HG02885 (cell line): Measurements from ENCODE around the gene ZBTB7A.

Experiments
- ATAC-seq: cut with Tn5 transposase; IDR thresholded peaks from one replicate; pipeline ENCODE4 v1.9.1; 2021; ENCODE audit warnings: mild to moderate bottlenecking; ENCODE audit not compliant: unreplicated experiment, poor library complexity

Gene ZBTB7A

DNA sequence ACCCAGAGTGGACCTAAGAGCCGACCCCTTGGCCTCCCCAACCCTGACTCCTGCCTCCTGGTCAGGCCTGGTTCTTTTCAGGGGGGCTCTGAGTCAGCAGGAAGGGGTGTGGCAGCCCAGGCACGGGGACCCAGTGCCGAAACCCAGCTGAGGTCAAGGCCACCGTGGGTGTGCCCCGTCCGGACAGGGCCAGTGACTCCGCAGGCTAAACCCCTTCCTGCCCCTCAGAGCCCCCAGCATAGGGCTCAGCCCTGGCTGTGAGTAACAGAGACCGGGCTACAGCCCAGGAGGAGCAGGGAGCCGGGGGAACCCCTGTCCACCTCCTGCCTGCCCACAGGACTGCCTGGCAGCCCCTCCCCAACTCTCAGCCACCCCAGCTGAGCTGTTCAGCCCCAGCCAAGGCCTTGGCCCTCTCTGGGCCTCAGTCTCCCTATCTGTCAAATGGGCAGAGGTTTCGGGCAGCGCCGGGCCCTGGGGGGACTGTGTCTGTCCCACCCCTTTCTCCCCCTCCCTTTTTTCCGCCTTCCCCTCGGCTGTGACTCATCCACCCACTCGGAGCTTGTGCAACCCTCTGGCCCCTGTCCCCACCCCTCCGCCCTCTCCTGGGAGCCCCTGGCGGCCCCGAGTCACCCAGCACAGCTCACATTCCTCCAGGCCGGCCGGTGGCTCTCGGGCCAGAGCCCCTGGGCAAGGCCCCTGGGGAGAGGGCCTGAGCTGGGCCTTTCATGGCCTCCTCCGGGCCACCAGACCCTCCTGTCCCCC is 8.6 kb downstream of the ZBTB7A start:
- no peak for ATAC-seq

DNA sequence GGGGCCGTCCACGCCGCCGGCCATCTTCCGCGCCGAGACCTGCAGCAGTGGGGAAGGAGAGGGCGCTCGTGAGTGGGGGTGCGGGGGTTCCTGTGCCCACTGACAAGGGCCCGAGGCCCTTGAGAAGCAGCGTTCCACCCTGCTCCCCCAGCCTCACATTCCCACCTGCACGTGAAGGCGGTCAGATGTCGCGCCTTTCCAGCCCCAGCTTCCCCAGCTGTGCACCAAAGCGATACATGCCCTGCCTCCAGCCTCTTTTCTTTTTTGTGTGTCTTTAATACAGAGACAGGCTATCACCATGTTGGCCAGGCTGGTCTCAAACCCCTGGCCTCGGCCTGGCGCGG is 11.5 kb downstream of the ZBTB7A start:
- ATAC-seq, result no peak

DNA sequence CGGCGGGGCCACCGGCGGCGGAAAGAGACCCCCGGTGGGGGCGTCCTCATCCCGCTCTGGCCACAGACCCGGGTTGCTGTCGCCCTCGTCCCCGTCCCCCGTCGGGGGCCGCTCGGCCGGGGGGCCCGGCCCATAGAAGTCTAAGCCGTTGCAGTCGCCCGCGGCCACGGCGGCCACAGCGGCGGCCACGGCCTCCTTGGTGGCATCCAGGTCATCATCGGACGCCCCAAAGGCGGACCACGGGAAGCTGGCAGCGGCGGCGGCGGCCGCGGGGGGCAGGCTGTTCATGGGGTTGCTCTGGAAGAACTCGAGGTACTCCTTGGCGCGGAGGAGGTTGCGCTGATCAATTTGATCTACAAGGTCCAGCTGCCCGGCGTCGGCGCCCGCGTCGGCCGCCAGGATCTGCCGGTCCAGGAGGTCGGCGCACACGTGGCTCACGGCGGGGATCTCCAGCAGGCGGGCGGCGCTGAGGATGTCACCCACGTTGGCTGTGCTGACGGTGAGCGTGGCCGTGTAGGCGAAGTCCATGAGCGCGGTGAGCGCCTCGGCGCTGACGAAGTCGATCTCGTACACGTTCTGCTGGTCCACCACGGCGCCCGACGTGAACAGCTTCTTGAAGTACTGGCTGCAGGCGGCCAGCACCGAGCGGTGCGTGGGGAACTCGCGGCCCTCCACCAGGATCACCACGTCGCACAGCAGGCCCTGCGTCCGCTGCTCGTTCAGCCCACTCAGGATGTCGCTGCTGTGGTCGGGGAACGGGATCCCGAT is 12.1 kb downstream of the ZBTB7A start:
- ATAC-seq, result no peak

DNA sequence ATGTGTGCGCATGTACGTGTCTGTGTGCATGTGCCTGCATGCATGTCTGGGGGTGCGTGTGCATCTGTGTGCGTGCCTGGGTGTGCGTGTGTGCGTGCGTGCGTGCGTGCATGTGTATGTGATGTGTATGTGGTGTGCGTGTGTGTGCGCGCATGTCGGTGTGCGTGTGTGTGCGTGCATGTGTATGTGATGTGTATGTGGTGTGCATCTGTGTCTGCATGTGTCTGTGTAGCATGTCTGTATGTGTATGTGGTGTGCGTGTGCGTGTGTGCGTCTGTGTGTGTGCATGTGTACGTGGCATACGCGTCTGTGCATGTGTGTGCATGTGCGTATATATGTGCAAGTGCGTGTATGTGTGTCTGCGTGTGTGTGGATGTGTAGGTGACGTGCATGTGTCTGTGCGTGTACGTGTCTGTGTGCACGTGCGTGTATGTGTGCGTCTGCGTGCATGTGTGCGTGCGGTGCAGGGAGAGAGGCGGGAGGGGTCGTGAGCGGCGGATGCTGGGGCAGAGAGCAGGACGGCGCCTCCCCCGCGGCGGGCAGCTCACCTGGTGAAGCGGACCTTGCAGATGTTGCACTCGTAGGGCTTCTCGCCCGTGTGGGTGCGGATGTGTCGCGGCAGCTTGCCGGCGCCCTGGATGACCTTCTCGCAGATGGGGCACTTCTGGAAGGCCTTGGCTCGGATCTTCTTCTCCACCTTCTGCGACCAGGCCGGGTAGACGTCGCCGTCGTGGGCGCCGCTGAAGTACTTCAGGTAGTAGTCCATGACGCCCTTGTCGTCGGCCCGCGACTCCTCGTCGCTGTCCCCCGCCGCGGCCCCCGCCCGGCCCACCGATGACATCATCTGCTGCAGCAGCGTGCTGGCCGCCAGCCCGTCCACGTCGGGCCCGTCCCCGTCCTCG is 13.0 kb downstream of the ZBTB7A start:
- no peak for ATAC-seq

DNA sequence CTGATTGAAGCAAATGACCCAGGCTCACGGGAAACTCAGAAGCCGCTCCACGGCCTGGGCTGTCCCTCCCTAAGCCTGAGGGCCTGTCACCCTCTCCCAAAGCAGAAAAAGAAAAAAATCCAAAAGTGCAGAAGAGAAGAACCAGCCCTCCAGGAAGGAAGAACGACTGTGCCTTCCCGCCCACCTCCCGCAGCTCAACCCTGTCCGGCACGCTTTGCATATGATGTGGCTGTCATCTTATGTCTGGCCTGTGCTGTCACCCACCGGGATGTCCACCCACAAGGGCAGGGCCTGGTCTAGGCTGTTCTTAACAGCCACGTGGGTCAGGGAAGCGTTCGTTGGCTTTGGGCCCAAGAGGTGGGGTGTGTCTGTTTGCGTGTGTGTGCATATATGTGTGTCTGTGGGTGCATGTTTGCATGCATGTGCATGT is 13.7 kb downstream of the ZBTB7A start:
- ATAC-seq, result no peak

DNA sequence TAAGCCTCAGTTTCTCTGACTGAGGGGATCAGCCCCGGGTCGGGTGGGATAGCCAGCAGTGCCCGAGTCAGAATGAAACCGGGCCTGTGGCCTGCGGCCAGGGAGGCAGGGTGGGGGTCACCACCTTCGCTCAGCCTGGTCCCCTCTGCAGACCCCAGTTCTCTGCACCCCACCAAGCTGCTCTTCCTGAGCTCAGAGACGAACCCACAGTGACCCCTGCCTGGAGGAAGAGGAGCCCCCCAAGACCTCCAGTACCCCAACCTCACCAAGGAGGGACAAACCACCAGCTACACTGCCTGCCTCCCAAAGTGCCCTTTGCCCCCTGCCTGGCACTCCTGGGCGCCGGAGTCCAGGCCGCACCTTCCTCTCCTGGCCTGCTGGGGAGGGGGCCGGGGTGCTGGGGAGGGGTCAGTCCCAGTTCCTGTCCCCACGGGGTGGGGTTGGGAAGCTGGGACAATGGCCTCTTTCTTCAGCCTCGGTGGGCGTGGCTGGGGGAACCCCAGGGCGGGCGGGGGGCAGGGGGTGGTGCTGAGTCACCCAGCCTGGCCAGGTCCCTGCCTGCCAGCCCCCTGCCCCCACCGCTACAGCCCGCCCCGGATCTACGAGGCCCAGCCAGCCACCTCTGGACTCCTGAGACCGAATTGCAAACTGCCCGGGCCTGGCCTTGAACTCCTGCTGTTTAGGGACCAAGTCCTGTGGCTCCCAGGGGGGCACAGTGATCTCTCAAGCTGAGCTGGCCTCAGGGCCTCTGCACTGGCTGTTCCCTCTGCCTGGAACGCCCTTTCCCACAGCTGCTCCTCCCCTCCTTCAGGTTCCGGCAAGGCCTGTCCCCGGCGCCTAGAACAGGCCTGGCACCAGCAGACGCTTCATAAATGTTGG is 14.3 kb downstream of the ZBTB7A start:
- ATAC-seq, result peak; percentile 27

DNA sequence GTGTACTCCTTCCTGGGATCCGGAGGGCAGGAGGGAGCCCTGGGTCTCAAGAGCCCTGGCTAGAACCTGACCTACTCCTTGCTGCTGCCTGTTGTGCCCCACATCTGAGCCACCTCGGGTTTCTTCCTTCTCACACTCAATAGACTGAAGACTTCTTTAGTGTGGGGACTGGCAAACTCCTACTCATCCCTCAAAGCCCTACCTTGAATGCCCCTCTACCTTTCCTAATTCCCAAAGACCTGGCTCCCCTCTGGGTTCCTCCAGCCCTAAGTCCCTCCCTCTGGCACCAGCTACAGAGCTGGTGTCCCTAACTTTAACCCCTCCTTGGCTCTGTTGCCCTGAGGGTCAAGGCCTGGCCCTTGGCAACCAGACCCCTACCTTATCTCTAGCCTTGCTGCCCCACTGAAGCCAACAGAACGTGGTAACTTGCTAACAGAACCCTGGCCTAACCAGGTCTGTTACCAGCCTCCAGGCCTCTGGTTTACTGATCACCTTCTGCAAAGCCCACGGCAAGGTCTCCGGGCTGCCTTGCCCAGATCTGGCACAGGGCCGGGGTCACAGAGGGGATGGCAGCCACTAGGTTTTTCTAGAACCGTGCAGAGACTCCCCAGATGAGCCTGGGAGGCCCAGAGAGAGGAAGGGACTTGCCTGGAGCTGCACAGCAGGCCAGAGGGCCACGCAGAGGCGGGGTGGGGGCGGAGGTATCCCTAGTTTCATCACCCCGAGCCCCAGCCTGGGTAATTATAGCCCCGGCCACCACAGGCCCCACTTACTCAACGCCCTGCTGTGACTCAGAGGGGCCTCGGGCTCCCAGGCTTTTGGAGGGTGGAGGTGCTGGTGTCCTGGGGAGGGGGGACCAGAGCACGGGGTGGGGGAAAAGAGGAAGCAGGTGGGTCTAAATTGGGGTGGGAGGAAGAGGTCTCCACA is 15.3 kb downstream of the ZBTB7A start:
- ATAC-seq, result peak; percentile 46

DNA sequence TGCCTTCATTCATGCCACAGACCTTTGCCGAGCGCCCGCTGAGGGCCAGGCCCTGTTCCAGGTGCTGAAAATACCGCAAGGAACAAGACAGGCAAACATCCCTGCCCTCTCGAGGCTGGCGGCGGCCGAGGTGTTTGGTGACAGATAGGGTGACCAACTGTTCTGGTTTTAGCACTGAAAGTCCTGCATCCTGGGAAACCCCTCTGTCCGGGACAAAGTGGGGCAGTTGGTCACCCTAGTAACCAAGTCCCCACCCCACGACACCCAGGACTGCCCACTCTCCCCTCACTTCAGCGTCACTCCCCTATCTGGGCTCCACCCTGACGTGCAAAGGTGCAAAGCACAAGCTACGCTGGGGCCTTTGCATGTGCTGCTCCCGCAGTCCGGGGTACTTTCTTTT is 17.3 kb downstream of the ZBTB7A start:
- no peak for ATAC-seq

DNA sequence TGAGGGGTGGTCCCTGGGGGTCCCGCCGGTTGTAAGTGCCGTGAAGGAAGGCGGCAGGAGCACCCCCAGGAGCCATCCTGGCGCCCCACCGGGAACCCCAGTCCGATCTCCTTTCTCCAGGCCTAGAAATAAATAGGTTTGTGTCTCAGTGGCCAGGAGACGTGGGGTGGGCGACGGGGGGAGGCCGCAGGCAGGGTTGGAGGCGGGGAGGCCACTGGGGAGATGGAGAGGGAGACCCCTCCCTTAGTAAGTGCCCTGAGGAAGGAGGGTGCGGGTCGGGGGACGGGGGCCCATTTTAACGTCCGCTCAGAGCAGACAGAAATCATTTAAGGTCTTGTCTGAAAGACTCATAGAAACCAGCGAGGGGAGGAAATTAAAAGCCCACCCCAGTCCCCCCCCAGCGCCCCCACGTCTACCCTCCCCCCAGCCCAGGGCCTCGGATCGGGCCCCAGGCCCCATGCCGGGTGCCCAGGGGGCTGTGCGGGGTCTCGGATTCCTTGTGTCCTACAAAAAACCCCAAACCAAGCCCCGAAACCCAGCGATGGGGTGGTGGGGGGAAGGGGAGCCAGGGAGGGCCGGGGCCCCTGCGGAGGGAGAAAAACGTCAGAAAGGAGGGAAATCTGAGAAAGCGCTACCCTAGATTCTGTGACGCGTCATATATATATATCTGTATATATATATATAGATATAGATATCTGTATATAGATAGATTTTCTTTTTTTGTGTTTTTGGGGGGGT is 19.6 kb downstream of the ZBTB7A start:
- ATAC-seq, result no peak

DNA sequence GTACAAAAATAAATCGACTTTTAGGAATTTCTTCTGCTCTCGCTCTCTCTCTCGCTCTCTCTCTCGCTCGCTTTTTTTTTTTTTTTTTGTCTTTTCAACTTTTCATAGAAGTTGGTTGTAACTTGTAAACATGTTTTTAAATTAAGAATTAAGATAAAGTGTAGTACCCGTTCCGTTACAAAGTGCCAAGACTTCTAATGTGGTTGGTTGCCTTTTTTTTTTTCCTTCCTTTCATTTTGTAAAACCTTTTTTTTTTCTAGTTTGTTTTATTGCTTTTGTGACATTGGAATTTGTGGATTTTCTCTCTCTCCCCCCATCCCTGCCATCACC is 20.4 kb downstream of the ZBTB7A start:
- ATAC-seq, result no peak

DNA sequence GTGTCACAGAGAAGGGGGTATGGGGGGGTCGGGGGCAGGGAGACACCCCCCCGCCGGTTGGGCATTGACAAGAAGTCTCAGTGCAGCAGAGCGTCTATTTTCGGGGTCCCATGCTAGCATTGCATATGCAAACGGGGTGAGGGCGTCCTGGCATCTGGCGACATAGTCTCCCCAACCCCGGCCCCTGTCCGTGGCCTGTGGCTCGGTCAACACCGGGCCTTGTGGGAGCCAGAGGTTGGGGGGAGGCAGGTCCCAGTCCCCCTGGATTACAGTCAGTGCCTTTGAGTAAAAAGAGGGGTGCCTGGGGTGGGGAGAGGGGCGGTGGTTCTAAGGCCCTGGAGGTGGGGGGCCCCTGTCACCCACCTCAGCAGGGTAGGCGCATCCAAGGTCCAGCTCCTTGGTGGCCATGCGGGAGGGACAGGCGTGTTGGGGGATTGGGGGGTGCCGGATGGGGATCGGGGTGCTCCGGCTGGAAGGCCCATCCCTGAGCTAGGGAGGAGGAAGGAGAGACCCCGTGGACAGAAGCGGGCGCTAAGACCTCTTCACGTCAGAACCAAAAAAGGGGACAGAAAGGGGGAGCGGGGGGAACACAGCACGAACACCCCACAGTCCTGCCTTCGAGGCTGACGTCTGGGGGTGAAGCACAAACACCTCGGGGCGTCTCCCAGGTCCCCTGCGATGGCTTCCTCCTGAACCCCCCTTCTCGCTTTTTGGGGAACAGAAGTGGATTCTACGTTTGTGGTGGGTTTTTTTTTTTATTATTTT is 20.9 kb downstream of the ZBTB7A start:
- ATAC-seq, result no peak

DNA sequence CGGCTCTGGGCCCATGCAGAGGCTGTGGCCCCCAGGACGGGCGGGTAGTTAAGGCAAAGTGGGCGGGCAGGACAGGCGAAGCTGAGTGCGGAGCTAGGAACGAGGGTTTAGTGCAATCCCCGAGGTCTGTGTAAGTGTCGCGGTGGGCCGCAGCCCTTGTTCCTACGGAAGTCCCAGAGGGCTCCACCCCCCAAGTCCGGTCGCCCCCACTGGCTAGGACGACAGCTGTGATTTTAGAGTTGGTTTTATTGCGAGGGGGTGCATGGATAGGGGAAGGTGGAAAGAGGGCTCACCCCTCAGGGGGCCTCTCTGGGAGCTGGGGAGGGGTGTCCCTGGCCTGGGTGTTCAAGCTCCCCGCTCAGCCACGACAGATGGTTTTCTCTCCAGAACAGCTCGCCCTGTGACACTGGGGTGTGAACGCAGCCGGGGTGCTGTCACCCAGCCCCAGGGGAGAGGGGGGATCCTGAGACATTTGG is 21.7 kb downstream of the ZBTB7A start:
- no peak for ATAC-seq

DNA sequence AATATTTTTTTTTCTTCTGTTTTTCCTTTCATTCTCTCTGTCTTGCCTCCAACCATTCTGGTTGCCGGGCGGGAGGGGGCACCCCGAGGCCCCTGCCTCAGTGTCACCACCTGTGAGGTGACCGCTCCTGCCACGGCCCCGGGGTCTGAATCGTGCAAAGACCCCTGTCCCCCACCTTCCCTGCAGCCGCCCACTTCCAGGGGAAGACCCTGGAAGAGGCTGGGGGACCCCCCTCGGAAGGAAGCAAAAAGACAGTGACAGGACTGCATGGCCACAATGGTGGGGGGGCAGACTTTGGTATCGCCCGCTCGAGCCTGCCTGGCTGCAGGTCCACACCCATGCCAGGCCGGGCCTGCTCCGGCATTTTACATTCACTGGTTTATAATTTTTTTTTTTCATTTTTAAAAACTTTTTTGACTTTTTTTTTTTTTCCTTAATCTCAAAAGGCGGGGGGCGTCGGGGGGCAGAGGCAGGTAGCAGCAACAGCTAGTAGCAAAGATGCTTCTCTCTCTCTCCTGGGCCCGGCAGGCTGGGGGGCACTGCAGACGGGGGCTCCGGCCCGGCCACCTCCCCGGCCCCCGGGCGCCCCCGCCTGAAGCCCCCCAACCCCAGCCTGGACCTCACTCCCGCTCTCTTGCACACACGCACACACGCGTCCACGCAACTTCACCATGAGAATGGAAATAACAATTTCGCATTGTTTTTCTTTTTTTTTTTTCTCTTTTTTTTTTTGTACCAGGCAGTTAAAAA is 22.6 kb downstream of the ZBTB7A start:
- ATAC-seq, result no peak

DNA sequence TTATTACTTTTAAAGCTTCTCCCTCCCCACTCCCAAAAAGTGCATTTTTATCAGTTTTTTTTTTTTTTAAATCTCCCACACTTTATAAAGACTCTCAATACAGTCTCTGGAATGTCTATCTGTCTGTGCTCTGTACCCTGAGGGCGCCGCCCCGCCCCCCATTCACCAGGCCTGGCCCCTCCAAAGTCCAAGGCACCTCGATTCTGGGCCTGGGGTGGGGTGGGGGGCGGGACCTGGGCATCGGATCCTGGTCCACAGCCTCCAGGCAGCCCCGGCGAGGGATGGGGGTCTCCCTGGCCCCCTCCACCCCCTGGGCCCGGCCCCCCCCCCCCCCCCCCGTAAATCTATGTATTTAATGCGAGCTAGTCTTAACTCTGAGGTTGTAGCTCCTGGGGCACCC is 23.3 kb downstream of the ZBTB7A start:
- no peak for ATAC-seq

DNA sequence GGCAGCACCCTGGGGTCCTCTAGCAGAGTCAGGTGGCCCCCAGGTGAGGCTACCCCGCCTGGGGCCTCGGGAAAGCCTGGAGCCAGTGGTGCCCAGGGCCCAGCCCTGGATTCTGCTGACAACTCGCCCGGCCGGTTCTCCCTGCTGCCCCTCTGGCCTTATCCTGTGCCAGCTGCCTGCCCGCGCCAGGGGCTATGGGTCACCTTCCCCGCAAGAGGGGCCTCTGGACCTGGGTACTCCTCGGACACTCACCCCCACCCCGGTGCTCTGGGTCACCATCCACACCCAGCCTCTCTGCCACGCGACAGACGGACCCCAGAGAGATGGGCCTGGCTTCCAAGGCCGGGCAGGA is 24.0 kb downstream of the ZBTB7A start:
- ATAC-seq, result no peak

DNA sequence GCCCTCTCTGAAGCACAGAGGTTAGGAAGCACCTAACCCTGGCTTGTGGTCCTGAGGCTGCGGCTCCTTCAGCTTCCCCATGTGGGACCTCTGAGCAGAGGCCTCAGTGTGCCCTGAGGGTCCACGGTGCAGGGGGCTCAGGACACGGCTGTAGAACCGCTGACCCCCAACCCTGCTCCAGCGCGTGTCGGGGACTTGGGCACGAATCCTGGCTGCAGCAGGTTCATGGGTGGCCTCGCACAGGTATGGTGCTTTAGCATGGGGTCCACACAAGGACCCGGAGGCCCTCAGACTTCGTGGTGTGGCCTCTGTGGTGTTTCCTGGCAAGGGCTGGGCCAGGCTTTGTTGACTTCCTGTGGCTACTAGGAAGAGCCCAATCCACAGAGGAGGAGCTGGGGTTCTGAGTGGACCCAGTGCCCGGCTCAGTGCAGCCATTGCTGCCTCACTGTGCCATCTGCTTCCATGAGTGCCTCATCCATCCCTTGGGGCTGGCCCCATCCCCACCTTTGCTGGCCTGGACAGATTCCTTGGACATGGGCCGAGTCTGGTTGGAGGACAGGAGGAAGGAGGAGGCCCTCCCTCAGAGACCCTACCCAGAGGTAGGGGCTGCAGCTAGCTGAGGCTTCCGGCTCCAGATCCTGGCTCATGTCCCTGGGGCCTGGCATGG is 24.5 kb downstream of the ZBTB7A start:
- no peak for ATAC-seq
